Progenitor cell of endocrine pancreas (in vitro differentiated cells): ENCODE results near the gene CAVIN2. TPM values are rescaled to one million over a fixed set of nuclear protein-coding genes. Genes with fewer than 3 reads are reported as not detected.
A peak's percentile ranks its signal among the peaks of the same experiment; 100 is the strongest.

Experiments
- DNase-seq: peaks from one replicate; pipeline ENCODE4 v3.0.0; 2021; ENCODE audit warnings: low spot score; ENCODE audit not compliant: unreplicated experiment
- H3K27ac Mint-ChIP-seq: 2 replicates; pipeline ENCODE4 v1.8.0; 2021; ENCODE audit warnings: mild to moderate bottlenecking, moderate library complexity, mixed read lengths
- H3K27me3 Mint-ChIP-seq: 2 replicates; pipeline ENCODE4 v1.8.0; 2021; ENCODE audit warnings: mixed read lengths
- H3K36me3 Mint-ChIP-seq: 2 replicates; pipeline ENCODE4 v1.8.0; 2022; ENCODE audit warnings: mixed read lengths; ENCODE audit not compliant: insufficient read depth
- H3K4me1 Mint-ChIP-seq: 2 replicates; pipeline ENCODE4 v1.8.0; 2021; ENCODE audit warnings: low read depth, mixed read lengths
- H3K4me3 Mint-ChIP-seq: 2 replicates; pipeline ENCODE4 v1.8.0; 2021; ENCODE audit warnings: low read depth, mild to moderate bottlenecking, moderate library complexity, mixed read lengths
- H3K9me3 Mint-ChIP-seq: 2 replicates; pipeline ENCODE4 v1.8.0; 2021; ENCODE audit warnings: low read depth, mixed read lengths
- long read RNA-seq: library from polyadenylated mRNA; unstranded; transcript quantifications from one replicate; pipeline ENCODE4 v2.0.0, GENCODE V29; 2020
- total RNA-seq: library from RNA; stranded (reverse); gene quantifications from 2 replicates; pipeline ENCODE4 v1.2.1, GENCODE V29; 2021
- TF ChIP-seq, protein P1 (sequence below): fragments of 200-600 bp; sonication (generic); IDR thresholded peaks from one replicate; pipeline ENCODE4 v1.5.0; 2021; ENCODE audit warnings: antibody characterized with exemption, mild to moderate bottlenecking; ENCODE audit not compliant: unreplicated experiment

The CAVIN2 gene
- total RNA-seq = 0.11 and 0.17 TPM in 2 replicates
- long read RNA-seq, partial matches to known transcripts = 0 of 2 reads
- long read RNA-seq, other reads (novel, unspliced or antisense) = 0 of 2 reads

DNA sequence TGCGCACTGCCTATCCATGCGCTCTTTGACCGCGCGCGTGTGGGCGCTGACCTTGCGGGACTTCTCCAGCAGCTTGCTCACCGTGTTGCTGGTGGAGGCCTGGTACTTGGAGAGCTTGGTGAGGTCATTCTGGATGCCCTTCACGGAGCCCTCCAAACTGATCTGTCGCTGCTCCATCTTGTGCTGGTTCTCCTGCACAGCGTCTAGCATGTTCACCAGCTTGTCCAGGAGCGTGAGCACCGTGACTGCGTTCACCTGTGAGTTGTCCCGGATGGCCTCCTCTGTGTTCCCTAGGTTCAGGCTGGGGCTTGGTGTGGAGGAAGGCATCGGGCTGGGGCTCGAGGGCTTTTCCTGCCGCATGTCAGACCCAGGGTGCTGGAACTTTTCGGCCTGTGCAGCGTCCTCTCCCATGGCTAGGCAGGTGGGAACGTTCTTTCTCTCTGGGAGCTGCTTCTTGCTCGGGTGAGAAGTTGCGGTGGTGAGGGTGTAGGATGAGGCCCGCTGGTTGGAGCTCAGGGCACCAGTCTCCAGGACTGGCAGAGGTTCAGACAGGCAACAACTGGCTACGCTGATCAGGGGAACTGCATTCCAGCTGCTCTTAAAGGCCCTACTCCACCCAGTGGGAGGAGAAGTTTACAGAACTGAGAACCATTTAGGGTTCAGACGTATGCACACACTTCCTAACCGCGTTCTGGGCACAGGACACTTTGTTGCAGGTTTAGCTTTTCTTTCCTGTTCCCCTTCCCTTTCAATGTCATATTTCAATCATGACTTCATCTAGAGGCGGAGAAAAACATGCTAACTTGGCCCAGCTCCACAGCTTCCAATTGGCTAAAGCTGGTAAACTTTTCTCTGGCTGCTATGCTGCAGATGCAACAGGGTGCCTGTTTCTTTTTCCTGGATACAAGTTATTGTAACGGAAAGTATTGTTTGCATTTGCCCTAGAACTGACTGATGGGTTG is at the start of gene CAVIN2:
Gene CAVIN2 (minus strand): TSS at position 574 of the 962 bp plus-strand sequence. CDS start 163 bp downstream, at position 411.
- no peak within 1 kb of the TSS for H3K4me3 Mint-ChIP-seq
- DNase-seq = no peak
- H3K4me1 Mint-ChIP-seq = peaks cover 16% of the 10 kb centered on the region
- H3K36me3 Mint-ChIP-seq = no peaks in the 10 kb centered on the region
- TF ChIP-seq, protein P1, sequence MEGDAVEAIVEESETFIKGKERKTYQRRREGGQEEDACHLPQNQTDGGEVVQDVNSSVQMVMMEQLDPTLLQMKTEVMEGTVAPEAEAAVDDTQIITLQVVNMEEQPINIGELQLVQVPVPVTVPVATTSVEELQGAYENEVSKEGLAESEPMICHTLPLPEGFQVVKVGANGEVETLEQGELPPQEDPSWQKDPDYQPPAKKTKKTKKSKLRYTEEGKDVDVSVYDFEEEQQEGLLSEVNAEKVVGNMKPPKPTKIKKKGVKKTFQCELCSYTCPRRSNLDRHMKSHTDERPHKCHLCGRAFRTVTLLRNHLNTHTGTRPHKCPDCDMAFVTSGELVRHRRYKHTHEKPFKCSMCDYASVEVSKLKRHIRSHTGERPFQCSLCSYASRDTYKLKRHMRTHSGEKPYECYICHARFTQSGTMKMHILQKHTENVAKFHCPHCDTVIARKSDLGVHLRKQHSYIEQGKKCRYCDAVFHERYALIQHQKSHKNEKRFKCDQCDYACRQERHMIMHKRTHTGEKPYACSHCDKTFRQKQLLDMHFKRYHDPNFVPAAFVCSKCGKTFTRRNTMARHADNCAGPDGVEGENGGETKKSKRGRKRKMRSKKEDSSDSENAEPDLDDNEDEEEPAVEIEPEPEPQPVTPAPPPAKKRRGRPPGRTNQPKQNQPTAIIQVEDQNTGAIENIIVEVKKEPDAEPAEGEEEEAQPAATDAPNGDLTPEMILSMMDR = no peak
- H3K27me3 Mint-ChIP-seq = no peaks in the 10 kb centered on the region
- no peaks in the 10 kb centered on the region for H3K9me3 Mint-ChIP-seq
- peak within 1 kb of the TSS; percentile 21 for H3K27ac Mint-ChIP-seq

GRCh38 chr2:191895743-191896142 is 48.9 kb upstream of the CAVIN2 start:
- TF ChIP-seq, protein P1 = no peak
- Mint-ChIP-seq H3K4me3 (no peak overlapping the region), H3K4me1 (peaks cover 15% of the 10 kb centered on the region), H3K27me3 (no peaks in the 10 kb centered on the region), H3K36me3 (peaks cover 3% of the 10 kb centered on the region), H3K27ac (no peak overlapping the region), H3K9me3 (peaks cover 8% of the 10 kb centered on the region)
- DNase-seq = no peak

- no peak overlapping the region for H3K27ac Mint-ChIP-seq
- H3K27me3 Mint-ChIP-seq = no peaks in the 10 kb centered on the region
- H3K4me1 Mint-ChIP-seq = peaks cover 15% of the 10 kb centered on the region
- DNase-seq = no peak
- peaks cover 1% of the 10 kb centered on the region for H3K36me3 Mint-ChIP-seq
- H3K9me3 Mint-ChIP-seq = peaks cover 5% of the 10 kb centered on the region
- H3K4me3 Mint-ChIP-seq = no peak overlapping the region
- TF ChIP-seq, protein P1 = no peak
These were observed 48.3 kb upstream of the CAVIN2 start for GRCh38 chr2:191895195-191895594.

- DNase-seq = no peak
- Mint-ChIP-seq H3K4me1 (peaks cover 15% of the 10 kb centered on the region), H3K9me3 (peaks cover 8% of the 10 kb centered on the region), H3K4me3 (no peak overlapping the region), H3K36me3 (peaks cover 1% of the 10 kb centered on the region), H3K27ac (no peak overlapping the region), H3K27me3 (no peaks in the 10 kb centered on the region)
- TF ChIP-seq, protein P1 = no peak
These were observed 47.8 kb upstream of the CAVIN2 start for GRCh38 chr2:191894681-191895147.

DNA sequence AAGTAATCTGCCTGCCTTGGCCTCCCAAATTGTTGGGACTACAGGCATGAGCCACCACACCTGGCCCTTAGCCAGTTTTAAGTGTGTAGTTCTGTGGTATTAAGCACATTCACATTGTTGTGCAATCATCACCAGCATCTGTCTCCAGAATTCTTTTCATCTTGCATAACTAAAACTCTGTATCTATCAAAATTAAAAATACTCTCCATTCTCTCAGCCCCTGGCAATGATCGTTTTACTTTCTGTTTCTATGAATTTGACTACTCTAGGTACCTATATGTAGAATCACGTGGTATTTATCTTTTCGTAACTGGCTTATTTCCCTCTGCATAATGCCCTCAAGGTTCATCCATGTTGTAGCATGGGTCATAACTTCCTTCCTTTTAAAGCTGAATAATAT is 45.5 kb upstream of the CAVIN2 start:
- H3K27me3 Mint-ChIP-seq = no peaks in the 10 kb centered on the region
- H3K27ac Mint-ChIP-seq = no peak overlapping the region
- peaks cover 8% of the 10 kb centered on the region for H3K9me3 Mint-ChIP-seq
- DNase-seq = no peak
- H3K4me3 Mint-ChIP-seq = no peak overlapping the region
- peaks cover 10% of the 10 kb centered on the region for H3K4me1 Mint-ChIP-seq
- peaks cover 1% of the 10 kb centered on the region for H3K36me3 Mint-ChIP-seq
- TF ChIP-seq, protein P1 = no peak
